ENCODE data around the gene ARHGEF17.

DNA sequence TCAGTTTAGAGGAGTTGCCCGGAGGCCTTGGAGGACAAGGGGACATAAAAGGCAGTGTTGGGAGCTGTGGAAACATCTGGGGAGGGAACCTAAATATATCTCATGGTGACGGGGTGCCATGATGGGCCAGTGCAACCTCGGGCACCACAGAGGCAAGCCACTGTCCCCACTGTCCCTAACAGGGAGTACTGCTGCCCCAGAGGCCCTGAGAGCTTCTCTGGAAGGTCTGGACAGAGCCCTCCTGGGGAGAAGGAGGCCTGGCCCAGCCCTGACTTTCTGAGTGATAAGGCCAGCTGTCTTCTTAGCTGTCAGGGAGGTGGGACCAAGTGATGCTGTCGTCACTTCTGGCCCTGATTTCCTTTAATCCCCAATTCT, 41.4 kb upstream of the ARHGEF17 start:
- TF ChIP-seq, protein P1, sequence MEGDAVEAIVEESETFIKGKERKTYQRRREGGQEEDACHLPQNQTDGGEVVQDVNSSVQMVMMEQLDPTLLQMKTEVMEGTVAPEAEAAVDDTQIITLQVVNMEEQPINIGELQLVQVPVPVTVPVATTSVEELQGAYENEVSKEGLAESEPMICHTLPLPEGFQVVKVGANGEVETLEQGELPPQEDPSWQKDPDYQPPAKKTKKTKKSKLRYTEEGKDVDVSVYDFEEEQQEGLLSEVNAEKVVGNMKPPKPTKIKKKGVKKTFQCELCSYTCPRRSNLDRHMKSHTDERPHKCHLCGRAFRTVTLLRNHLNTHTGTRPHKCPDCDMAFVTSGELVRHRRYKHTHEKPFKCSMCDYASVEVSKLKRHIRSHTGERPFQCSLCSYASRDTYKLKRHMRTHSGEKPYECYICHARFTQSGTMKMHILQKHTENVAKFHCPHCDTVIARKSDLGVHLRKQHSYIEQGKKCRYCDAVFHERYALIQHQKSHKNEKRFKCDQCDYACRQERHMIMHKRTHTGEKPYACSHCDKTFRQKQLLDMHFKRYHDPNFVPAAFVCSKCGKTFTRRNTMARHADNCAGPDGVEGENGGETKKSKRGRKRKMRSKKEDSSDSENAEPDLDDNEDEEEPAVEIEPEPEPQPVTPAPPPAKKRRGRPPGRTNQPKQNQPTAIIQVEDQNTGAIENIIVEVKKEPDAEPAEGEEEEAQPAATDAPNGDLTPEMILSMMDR (optimal IDR thresholded peaks at IDR 0.05 in 1 of 3, IDR thresholded peaks at IDR 0.05 in 1 of 3, conservative IDR thresholded peaks at IDR 0.05 in 1 of 3; ENCODE audit: extremely low read depth in 1 of 3, insufficient read depth in 2 of 3, low read length in 3 of 3), result no peak
- TF ChIP-seq EZH2 (IDR thresholded peaks at IDR 0.05; ENCODE audit: low read length), result no peak

Measured in keratinocyte (primary cell).